ENCODE measurements around the gene RHBG.
"Not testable (repeated sequence)": the region's sequence is repeated elsewhere in the genome, so short reads cannot be mapped to it uniquely, and the experiment has no call there.

GRCh38 chr1:156323179-156323578 lies 45.8 kb upstream of the RHBG start:
- TF ChIP-seq POLR2AphosphoS5 (IDR thresholded peaks at IDR 0.05); POLR2A (IDR thresholded peaks at IDR 0.05); EP300 (IDR thresholded peaks at IDR 0.05; ENCODE audit: low read depth): not testable (repeated sequence)
- TF ChIP-seq, protein P1, sequence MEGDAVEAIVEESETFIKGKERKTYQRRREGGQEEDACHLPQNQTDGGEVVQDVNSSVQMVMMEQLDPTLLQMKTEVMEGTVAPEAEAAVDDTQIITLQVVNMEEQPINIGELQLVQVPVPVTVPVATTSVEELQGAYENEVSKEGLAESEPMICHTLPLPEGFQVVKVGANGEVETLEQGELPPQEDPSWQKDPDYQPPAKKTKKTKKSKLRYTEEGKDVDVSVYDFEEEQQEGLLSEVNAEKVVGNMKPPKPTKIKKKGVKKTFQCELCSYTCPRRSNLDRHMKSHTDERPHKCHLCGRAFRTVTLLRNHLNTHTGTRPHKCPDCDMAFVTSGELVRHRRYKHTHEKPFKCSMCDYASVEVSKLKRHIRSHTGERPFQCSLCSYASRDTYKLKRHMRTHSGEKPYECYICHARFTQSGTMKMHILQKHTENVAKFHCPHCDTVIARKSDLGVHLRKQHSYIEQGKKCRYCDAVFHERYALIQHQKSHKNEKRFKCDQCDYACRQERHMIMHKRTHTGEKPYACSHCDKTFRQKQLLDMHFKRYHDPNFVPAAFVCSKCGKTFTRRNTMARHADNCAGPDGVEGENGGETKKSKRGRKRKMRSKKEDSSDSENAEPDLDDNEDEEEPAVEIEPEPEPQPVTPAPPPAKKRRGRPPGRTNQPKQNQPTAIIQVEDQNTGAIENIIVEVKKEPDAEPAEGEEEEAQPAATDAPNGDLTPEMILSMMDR (IDR thresholded peaks at IDR 0.05), result not testable (repeated sequence)
